Glutamatergic neuron (in vitro differentiated cells): ENCODE results near the gene ATP5F1D. TPM values are rescaled to one million over a fixed set of nuclear protein-coding genes. Genes with fewer than 3 reads are reported as not detected.

Experiments
- DNase-seq: peaks from one replicate; pipeline ENCODE4 v3.0.0; 2022
- H3K27ac Mint-ChIP-seq: one replicate; pipeline ENCODE4 v1.8.0; 2020; ENCODE audit warnings: mild to moderate bottlenecking, mixed read lengths, inconsistent platforms; ENCODE audit not compliant: unreplicated experiment
- H3K27me3 Mint-ChIP-seq: one replicate; pipeline ENCODE4 v1.8.0; 2020; ENCODE audit warnings: mild to moderate bottlenecking, moderate library complexity, mixed read lengths, inconsistent platforms; ENCODE audit not compliant: unreplicated experiment
- H3K36me3 Mint-ChIP-seq: one replicate; pipeline ENCODE4 v1.8.0; 2020; ENCODE audit warnings: mild to moderate bottlenecking, mixed read lengths, inconsistent platforms; ENCODE audit not compliant: unreplicated experiment
- H3K4me1 Mint-ChIP-seq: one replicate; pipeline ENCODE4 v1.8.0; 2020; ENCODE audit warnings: mild to moderate bottlenecking, low read depth, mixed read lengths, inconsistent platforms; ENCODE audit not compliant: unreplicated experiment
- H3K4me3 Mint-ChIP-seq: one replicate; pipeline ENCODE4 v1.8.0; 2020; ENCODE audit warnings: mild to moderate bottlenecking, mixed read lengths, inconsistent platforms; ENCODE audit not compliant: unreplicated experiment
- H3K9me3 Mint-ChIP-seq: one replicate; pipeline ENCODE4 v1.8.0; 2020; ENCODE audit warnings: mild to moderate bottlenecking, moderate library complexity, mixed read lengths, inconsistent platforms; ENCODE audit not compliant: unreplicated experiment
- total RNA-seq: library from RNA; stranded (reverse); fragmentation: NEBNext Ultra II Directional; extraction: Animal tissue kit (Norgen Biotek cat#: 25700); gene quantifications from one replicate; pipeline ENCODE4 v1.2.1, GENCODE V29; 2021; ENCODE audit not compliant: unreplicated experiment
- TF ChIP-seq, protein P1 (sequence below): fragments of 200-600 bp; sonication (generic); IDR thresholded peaks from one replicate; pipeline ENCODE4 v1.5.0; 2021; ENCODE audit not compliant: partially characterized antibody, unreplicated experiment

Gene ATP5F1D
- total RNA-seq, 1 donor from 2014 or later, result 129 TPM

DNA sequence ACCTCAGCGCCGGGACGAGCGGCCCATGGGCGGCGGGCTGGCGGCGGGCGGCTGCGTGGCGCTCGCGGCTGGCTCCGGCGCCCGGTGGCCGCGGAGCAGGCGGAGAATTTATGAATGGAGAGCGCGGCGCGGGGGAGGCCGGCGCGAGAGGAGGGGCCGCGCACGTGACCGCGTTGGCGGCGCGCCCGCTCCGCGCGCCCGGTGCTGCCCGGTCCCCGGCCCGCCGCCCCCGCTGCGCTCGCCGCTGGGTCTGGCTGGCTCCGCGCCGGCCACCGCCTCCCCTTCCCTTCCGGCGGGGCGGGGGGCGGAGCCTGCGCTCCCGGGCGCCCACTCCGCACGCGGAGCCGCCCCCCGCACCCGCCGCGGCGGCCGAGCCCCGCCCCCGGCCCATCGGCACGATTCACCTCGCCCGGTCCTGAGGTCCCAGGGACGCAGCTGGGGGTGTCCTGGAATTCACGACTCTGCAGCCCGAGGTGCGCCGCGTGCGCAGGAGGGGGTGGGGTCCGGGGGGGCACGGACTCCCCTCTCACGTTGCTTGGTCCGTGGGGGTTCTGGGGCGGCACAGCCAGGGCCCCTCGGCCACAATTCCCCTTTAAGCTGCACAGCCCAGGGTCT is 3.7 kb upstream of the ATP5F1D start, which contains the start of gene CBARP:
CBARP (minus strand) TSS at position 252 of the 615 bp plus-strand sequence. CDS start 1,905 bp downstream, outside the sequence.
- Mint-ChIP-seq H3K4me3 (peak within 1 kb of the TSS; percentile 75), H3K4me1 (peaks cover 2% of the 10 kb centered on the region), H3K36me3 (no peaks in the 10 kb centered on the region), H3K9me3 (peaks cover 14% of the 10 kb centered on the region), H3K27ac (peak within 1 kb of the TSS; percentile 48), H3K27me3 (peaks cover 17% of the 10 kb centered on the region)
- peak; percentile 74 for DNase-seq
- TF ChIP-seq, protein P1, sequence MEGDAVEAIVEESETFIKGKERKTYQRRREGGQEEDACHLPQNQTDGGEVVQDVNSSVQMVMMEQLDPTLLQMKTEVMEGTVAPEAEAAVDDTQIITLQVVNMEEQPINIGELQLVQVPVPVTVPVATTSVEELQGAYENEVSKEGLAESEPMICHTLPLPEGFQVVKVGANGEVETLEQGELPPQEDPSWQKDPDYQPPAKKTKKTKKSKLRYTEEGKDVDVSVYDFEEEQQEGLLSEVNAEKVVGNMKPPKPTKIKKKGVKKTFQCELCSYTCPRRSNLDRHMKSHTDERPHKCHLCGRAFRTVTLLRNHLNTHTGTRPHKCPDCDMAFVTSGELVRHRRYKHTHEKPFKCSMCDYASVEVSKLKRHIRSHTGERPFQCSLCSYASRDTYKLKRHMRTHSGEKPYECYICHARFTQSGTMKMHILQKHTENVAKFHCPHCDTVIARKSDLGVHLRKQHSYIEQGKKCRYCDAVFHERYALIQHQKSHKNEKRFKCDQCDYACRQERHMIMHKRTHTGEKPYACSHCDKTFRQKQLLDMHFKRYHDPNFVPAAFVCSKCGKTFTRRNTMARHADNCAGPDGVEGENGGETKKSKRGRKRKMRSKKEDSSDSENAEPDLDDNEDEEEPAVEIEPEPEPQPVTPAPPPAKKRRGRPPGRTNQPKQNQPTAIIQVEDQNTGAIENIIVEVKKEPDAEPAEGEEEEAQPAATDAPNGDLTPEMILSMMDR, result no peak

DNA sequence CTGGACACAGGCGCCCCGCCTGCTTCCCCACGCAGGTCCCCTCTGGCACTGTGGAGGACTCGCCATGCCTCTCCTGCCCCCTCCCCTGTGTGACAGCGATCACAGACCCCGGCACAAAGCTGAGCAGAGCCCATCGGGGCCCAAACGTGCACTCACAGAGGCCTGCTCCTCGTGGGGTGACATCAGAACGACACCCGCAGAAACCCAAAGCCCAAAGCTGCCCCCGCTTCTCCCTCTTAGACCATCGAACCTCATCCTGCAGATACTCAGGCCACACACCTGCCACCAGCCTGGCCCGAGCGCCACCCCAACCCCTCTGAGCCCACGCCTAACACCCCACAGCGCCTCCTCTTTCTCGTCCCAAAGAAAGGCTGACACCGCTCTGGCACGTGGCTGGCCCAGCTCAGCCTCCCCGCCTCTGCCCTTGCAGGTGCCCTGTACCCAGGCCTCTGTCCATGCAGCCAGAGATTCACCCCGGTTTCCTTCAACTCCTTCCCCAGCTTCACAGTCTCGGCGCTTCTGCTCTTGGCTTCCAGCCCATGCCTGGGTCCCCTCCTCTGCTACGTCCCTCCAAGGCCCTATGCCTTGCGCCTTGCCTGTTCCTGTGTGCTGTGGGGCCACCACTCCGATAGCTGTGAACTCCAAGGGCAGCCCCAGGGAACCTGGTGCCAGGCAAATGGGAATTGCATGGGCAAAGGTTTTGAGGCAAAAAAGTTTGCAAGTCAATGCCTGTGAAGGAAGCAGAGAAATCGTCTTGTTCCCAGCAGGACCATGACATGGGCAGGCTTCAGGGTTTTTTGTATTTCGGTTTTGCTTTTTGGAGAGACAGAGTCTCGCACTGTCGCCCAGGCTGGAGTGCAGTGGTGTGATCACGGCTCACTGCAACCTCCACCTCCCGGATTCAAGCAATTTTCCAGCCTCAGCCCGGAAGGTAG is 2.9 kb upstream of the ATP5F1D start:
- DNase-seq, result no peak
- Mint-ChIP-seq H3K9me3 (peaks cover 14% of the 10 kb centered on the region), H3K27ac (peak overlapping the region; percentile 72)

GRCh38 chr19:1239420-1239795 is 2.1 kb upstream of the ATP5F1D start:
- DNase-seq, result no peak
- Mint-ChIP-seq H3K4me1 (peaks cover 2% of the 10 kb centered on the region), H3K9me3 (peaks cover 14% of the 10 kb centered on the region), H3K27ac (peak overlapping the region; percentile 72), H3K27me3 (peaks cover 17% of the 10 kb centered on the region), H3K36me3 (no peaks in the 10 kb centered on the region), H3K4me3 (peak overlapping the region; percentile 75)
- TF ChIP-seq, protein P1, result no peak

More for the DNA sequence above, 2.9 kb upstream of the ATP5F1D start:
- peaks cover 2% of the 10 kb centered on the region for H3K4me1 Mint-ChIP-seq
- peaks cover 17% of the 10 kb centered on the region for H3K27me3 Mint-ChIP-seq
- TF ChIP-seq, protein P1, result no peak
- H3K36me3 Mint-ChIP-seq, result no peaks in the 10 kb centered on the region
- H3K4me3 Mint-ChIP-seq, result peak overlapping the region; percentile 75

GRCh38 chr19:1239796-1240737 is 1.5 kb upstream of the ATP5F1D start:
- Mint-ChIP-seq H3K9me3 (peaks cover 14% of the 10 kb centered on the region), H3K27ac (peak overlapping the region; percentile 80), H3K36me3 (no peaks in the 10 kb centered on the region), H3K27me3 (peaks cover 17% of the 10 kb centered on the region), H3K4me1 (peaks cover 4% of the 10 kb centered on the region), H3K4me3 (peak overlapping the region; percentile 80)
- DNase-seq, result peak; percentile 95
- TF ChIP-seq, protein P1, result peak; percentile 92
